NCI-H2227 treated with DMSO at 0.1 percent for 48 hours (cell line): ENCODE data around the gene EFNA3.

ENCODE experiments used
- DNase-seq: peaks from one replicate; lab custom pipeline; 2025; lab: John Stamatoyannopoulos, UW

Gene EFNA3

GRCh38 chr1:155078469-155079209 lies at the start of gene EFNA3:
Gene EFNA3, plus strand, starts transcription at chr1:155078837. Its CDS starts 105 bp downstream, at chr1:155078942.
- DNase-seq = peak; percentile 64

- no peak for DNase-seq
Measured at GRCh38 chr1:155029513-155030242, 49.0 kb upstream of the EFNA3 start.

- no peak for DNase-seq
Measured at GRCh38 chr1:155030243-155030795, 48.3 kb upstream of the EFNA3 start.

GRCh38 chr1:155030899-155031298 lies 47.7 kb upstream of the EFNA3 start:
- no peak for DNase-seq

- no peak for DNase-seq
Measured at GRCh38 chr1:155032886-155033285, 45.8 kb upstream of the EFNA3 start.

- no peak for DNase-seq
Measured at GRCh38 chr1:155033524-155033923, 45.1 kb upstream of the EFNA3 start, which contains the start of the genes DCST1 and DCST2. Gene DCST1, plus strand, starts transcription at chr1:155033824. Its CDS starts 213 bp downstream, at chr1:155034037. Gene DCST2, minus strand, starts transcription at chr1:155033781. Its CDS starts 80 bp downstream, at chr1:155033701.

GRCh38 chr1:155034318-155035208 lies 44.1 kb upstream of the EFNA3 start:
- DNase-seq = no peak

- DNase-seq = no peak
Measured at GRCh38 chr1:155035936-155036335, 42.7 kb upstream of the EFNA3 start.

GRCh38 chr1:155037043-155037442 lies 41.6 kb upstream of the EFNA3 start:
- DNase-seq = no peak

- DNase-seq = no peak
Measured at GRCh38 chr1:155037851-155038441, 40.7 kb upstream of the EFNA3 start.

GRCh38 chr1:155038602-155039307 lies 39.9 kb upstream of the EFNA3 start:
- DNase-seq = no peak

- no peak for DNase-seq
Measured at GRCh38 chr1:155039308-155039669, 39.3 kb upstream of the EFNA3 start.

- DNase-seq = no peak
Measured at GRCh38 chr1:155040358-155041093, 38.1 kb upstream of the EFNA3 start.

GRCh38 chr1:155042789-155043188 lies 35.8 kb upstream of the EFNA3 start:
- no peak for DNase-seq

- DNase-seq = no peak
Measured at GRCh38 chr1:155043301-155043702, 35.3 kb upstream of the EFNA3 start.

GRCh38 chr1:155043793-155044192 lies 34.8 kb upstream of the EFNA3 start:
- no peak for DNase-seq

GRCh38 chr1:155044365-155044764 lies 34.3 kb upstream of the EFNA3 start:
- no peak for DNase-seq

- DNase-seq = no peak
Measured at GRCh38 chr1:155044812-155045657, 33.6 kb upstream of the EFNA3 start.
